ENCODE results near the gene BSN.

BSN gene

DNA sequence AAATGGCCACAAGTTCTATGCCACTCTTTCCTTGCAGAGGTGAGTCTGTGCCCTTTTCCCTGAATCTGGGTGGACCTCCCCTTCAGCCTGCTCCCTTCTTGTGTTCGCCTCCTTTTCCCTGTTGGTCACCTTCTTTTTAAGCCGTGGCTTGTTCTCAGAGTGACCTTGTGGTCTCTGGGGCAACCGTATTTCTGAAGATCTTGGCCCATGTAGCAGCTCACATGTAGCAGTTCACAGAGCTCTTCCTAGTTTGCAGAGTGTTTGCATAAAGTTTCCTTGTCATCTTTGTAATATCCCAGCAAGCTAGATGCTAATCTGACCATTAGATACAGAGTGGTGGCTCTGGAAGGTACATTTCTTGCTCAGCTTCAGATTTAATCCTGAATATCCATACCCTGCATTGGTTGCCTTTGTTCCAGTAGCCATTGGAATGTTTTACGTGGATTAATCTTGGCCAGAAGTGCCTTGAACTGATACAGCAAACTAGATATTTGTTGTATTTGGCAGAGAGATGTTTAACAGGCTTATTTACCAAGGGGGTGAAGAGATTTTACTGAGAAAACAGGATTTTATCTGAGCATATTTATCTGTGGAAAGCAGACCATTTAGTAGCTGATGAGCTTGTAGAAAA lies 40.7 kb upstream of the BSN start:
- Histone ChIP-seq H3K27me3 (replicated peaks) (no peaks in the 10 kb centered on the region), H3K27ac (no peak overlapping the region), H3K4me3 (ENCODE audit: low read depth, low read length) (no peak overlapping the region), H3K36me3 (replicated peaks) (peaks cover 3% of the 10 kb centered on the region)
- TF ChIP-seq, protein P1, sequence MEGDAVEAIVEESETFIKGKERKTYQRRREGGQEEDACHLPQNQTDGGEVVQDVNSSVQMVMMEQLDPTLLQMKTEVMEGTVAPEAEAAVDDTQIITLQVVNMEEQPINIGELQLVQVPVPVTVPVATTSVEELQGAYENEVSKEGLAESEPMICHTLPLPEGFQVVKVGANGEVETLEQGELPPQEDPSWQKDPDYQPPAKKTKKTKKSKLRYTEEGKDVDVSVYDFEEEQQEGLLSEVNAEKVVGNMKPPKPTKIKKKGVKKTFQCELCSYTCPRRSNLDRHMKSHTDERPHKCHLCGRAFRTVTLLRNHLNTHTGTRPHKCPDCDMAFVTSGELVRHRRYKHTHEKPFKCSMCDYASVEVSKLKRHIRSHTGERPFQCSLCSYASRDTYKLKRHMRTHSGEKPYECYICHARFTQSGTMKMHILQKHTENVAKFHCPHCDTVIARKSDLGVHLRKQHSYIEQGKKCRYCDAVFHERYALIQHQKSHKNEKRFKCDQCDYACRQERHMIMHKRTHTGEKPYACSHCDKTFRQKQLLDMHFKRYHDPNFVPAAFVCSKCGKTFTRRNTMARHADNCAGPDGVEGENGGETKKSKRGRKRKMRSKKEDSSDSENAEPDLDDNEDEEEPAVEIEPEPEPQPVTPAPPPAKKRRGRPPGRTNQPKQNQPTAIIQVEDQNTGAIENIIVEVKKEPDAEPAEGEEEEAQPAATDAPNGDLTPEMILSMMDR (IDR thresholded peaks at IDR 0.05; ENCODE audit: low read depth, low read length, missing control alignments), result no peak
- no peak for DNase-seq
- in situ Hi-C loops (cut with HindIII; ENCODE audit: low pct_ligation_motif_present, low sequenced_read_pairs), result no loop called here

- TF ChIP-seq, protein P1 (IDR thresholded peaks at IDR 0.05; ENCODE audit: low read depth, low read length, missing control alignments), result no peak
- in situ Hi-C loops (cut with HindIII; ENCODE audit: low pct_ligation_motif_present, low sequenced_read_pairs), result no loop called here
- H3K27me3 ChIP-seq (replicated peaks), result no peaks in the 10 kb centered on the region
- H3K4me3 ChIP-seq (ENCODE audit: low read depth, low read length), result no peak overlapping the region
- DNase-seq, result no peak
- H3K27ac ChIP-seq, result no peak overlapping the region
- peaks cover 3% of the 10 kb centered on the region for H3K36me3 ChIP-seq (replicated peaks)
These were observed 36.3 kb upstream of the BSN start for GRCh38 chr3:49518016-49518415.

DNA sequence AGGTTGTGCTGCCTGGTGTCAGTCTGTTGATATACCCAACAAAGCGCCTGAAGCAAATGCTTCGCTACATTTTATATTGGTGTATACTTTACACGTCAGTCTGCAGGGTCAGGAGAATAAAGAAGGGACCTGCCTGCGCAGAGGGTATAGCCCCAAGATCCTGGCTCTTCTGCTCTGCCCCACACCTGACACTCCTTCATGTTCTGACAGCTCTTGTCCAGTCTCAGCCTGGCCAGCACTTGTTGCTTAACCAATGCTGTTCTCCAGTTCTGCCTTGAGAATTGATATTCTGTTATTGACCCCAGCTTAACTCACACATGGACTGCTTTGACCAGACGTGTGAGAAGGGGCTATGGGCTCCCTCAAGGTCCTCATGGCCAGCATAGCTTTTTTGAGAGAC lies 35.8 kb upstream of the BSN start:
- no peak for DNase-seq
- in situ Hi-C loops (cut with HindIII; ENCODE audit: low pct_ligation_motif_present, low sequenced_read_pairs), result no loop called here
- Histone ChIP-seq H3K27ac (no peak overlapping the region), H3K4me3 (ENCODE audit: low read depth, low read length) (no peak overlapping the region), H3K36me3 (replicated peaks) (peaks cover 3% of the 10 kb centered on the region), H3K27me3 (replicated peaks) (no peaks in the 10 kb centered on the region)
- TF ChIP-seq, protein P1 (IDR thresholded peaks at IDR 0.05; ENCODE audit: low read depth, low read length, missing control alignments), result no peak

- no peak overlapping the region for H3K27ac ChIP-seq
- no peak overlapping the region for H3K4me3 ChIP-seq (ENCODE audit: low read depth, low read length)
- in situ Hi-C loops (cut with HindIII; ENCODE audit: low pct_ligation_motif_present, low sequenced_read_pairs), result no loop called here
- H3K36me3 ChIP-seq (replicated peaks), result no peaks in the 10 kb centered on the region
- H3K27me3 ChIP-seq (replicated peaks), result no peaks in the 10 kb centered on the region
- no peak for DNase-seq
- TF ChIP-seq, protein P1 (IDR thresholded peaks at IDR 0.05; ENCODE audit: low read depth, low read length, missing control alignments), result no peak
These were observed 35.0 kb upstream of the BSN start for GRCh38 chr3:49519296-49519695.

DNA sequence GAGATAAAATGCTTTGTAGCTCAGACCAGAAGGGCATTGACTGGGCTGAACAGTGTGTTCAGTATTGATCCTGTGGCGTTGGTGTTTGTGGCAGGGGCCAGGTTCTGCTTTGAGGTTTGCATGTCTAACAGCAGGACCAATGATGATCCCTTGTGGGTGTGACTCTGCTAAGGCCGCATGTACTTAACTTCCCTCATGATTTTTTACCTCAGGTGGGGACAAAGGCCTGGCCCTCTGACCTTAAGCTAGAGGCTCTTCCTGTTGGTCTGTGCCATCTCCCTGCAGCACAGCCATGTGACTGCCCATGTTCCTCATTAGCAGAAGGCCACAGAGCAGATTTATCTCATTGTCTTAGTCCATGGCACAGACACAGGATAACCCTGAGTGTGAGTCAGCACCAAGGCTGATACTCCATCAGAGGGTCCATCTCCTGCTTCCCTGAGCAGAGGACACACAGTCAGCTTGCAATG lies 34.3 kb upstream of the BSN start:
- Histone ChIP-seq H3K27me3 (replicated peaks) (no peaks in the 10 kb centered on the region), H3K27ac (no peak overlapping the region), H3K4me3 (ENCODE audit: low read depth, low read length) (no peak overlapping the region), H3K36me3 (replicated peaks) (no peaks in the 10 kb centered on the region)
- TF ChIP-seq, protein P1 (IDR thresholded peaks at IDR 0.05; ENCODE audit: low read depth, low read length, missing control alignments), result no peak
- in situ Hi-C loops (cut with HindIII; ENCODE audit: low pct_ligation_motif_present, low sequenced_read_pairs), result no loop called here
- DNase-seq, result no peak

All from brain microvascular endothelial cell (primary cell).